ENCODE results near the gene ZKSCAN5. TPM values are rescaled to one million over a fixed set of nuclear protein-coding genes. Genes with fewer than 3 reads are reported as not detected.
"Not testable (repeated sequence)": the region's sequence is repeated elsewhere in the genome, so short reads cannot be mapped to it uniquely, and the experiment has no call there.

ZKSCAN5 gene
- total and polyA plus RNA-seq, 2 donors (not counting 1 experiment from before 2014, with no cell fraction given), result 3.1 to 10.9 TPM

DNA sequence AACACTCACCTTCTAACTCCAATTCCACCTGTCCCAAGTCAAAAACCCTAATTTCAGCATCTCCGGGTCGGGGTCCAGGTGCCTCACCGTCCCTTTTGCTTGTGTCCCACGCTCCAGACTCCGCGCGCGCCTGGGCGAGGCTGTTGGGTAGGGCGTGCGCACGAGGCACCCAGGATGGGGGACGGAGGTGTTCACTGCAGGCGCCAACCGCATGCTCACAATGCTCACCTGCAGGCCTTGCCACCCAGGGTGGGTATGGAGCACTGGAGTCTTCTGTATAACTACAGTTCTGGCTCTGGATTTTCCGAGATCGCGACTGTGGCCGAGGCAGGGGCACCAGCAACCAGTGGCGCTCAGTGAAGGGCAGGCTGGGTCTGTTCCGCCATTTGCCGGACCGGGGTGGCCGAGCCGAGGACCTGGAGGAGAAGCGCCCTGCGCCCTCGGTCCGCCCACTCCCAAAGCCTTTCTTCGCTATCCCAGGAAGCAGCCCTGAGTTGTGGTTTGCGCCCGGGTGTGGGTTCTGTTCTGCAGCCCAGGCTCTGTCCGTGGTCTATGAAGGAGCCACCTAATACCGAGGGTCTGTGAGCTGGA lies 38.7 kb downstream of the ZKSCAN5 start:
- H3K27ac ChIP-seq (ENCODE audit: low read length in 2 of 2), result no peak overlapping the region
- H3K4me3 ChIP-seq (ENCODE audit: control extremely low read depth in 1 of 5, extremely low read depth in 1 of 5, insufficient read depth in 1 of 5, low read depth in 2 of 5, low read length in 4 of 5), result no peak overlapping the region
- no peak overlapping the region for H3K4me3 Mint-ChIP-seq
- peaks cover 0 to 40% (median 13%) of the 10 kb centered on the region in 3 donors for H3K9me3 ChIP-seq (ENCODE audit: control extremely low read depth in 1 of 3, control insufficient read depth in 2 of 3, insufficient read depth in 1 of 3, low read length in 2 of 3)
- no peaks in the 10 kb centered on the region for H3K79me2 ChIP-seq (ENCODE audit: control insufficient read depth, insufficient read depth, low read length)
- DNase-seq (no peak), ATAC-seq (ENCODE audit: low read depth) (no peak)
- peaks cover 0 to 3% of the 10 kb centered on the region in 2 experiments for H3K36me3 ChIP-seq (replicated peaks in 1 of 2; ENCODE audit: control extremely low read depth in 1 of 2, control insufficient read depth in 1 of 2, extremely low read depth in 1 of 2, insufficient read depth in 2 of 2, low read length in 1 of 2)
- CTCF ChIA-PET, result no interaction called here
- H3K9me3 Mint-ChIP-seq (ENCODE audit: insufficient read depth), result no peaks in the 10 kb centered on the region
- no peaks in the 10 kb centered on the region for H3K27me3 Mint-ChIP-seq
- WGBS (ENCODE audit: insufficient coverage), result 98% methylated on average over 34 of the region's 34 CpGs
- TF ChIP-seq EZH2 (IDR thresholded peaks at IDR 0.05; ENCODE audit: borderline replicate concordance, insufficient read depth, low read depth, low read length, poor library complexity, severe bottlenecking), result no peak
- TF ChIP-seq, protein P1, sequence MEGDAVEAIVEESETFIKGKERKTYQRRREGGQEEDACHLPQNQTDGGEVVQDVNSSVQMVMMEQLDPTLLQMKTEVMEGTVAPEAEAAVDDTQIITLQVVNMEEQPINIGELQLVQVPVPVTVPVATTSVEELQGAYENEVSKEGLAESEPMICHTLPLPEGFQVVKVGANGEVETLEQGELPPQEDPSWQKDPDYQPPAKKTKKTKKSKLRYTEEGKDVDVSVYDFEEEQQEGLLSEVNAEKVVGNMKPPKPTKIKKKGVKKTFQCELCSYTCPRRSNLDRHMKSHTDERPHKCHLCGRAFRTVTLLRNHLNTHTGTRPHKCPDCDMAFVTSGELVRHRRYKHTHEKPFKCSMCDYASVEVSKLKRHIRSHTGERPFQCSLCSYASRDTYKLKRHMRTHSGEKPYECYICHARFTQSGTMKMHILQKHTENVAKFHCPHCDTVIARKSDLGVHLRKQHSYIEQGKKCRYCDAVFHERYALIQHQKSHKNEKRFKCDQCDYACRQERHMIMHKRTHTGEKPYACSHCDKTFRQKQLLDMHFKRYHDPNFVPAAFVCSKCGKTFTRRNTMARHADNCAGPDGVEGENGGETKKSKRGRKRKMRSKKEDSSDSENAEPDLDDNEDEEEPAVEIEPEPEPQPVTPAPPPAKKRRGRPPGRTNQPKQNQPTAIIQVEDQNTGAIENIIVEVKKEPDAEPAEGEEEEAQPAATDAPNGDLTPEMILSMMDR (IDR thresholded peaks at IDR 0.05), result no peak
- no peak overlapping the region for H2AFZ ChIP-seq (ENCODE audit: insufficient read depth, low read depth, low read length, poor library complexity, severe bottlenecking)
- H4K20me1 ChIP-seq (ENCODE audit: control insufficient read depth, insufficient read depth, low read length, poor library complexity, severe bottlenecking), result no peaks in the 10 kb centered on the region
- H3K27ac Mint-ChIP-seq, result no peak overlapping the region
- intact Hi-C loops (cut with micrococcal nuclease), result no loop called here
- POLR2A ChIA-PET, result no interaction called here
- H3K27me3 ChIP-seq (replicated peaks in 1 of 4; ENCODE audit: control extremely low read depth in 1 of 4, control insufficient read depth in 3 of 4, insufficient read depth in 4 of 4, low read length in 3 of 4), result no peaks in the 10 kb centered on the region
- H3K4me1 Mint-ChIP-seq, result no peaks in the 10 kb centered on the region
- no peak overlapping the region for H3K4me2 ChIP-seq (replicated peaks; ENCODE audit: low read depth, low read length, poor library complexity, severe bottlenecking)
- H3K4me1 ChIP-seq (ENCODE audit: control insufficient read depth in 2 of 2, insufficient read depth in 2 of 2, low read length in 2 of 2), result no peaks in the 10 kb centered on the region
- no peak overlapping the region for H3K9ac ChIP-seq (ENCODE audit: low read length)

DNA sequence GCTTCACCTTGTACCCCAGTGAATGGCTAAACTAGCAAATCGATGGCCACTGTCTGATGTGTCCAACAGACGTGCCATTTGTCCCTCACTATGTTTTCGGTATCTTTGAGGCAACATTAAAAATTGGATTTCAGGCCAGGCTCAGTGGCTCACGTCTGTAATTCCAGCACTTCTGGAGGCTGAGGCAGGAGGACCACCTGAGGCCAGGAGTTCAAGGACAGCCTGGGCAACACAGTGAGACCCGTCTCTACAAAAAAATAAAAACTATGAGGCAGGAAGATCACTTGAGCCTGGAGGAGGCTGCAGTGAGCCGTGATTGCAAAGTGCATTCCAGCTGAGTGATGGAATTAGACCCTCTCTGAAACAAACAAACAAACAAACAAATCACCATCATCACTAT lies 39.5 kb downstream of the ZKSCAN5 start:
- Histone ChIP-seq H3K4me1 (ENCODE audit: control insufficient read depth in 2 of 2, insufficient read depth in 2 of 2, low read length in 2 of 2) (no peaks in the 10 kb centered on the region), H3K27me3 (replicated peaks in 1 of 4; ENCODE audit: control extremely low read depth in 1 of 4, control insufficient read depth in 3 of 4, insufficient read depth in 4 of 4, low read length in 3 of 4) (no peaks in the 10 kb centered on the region), H2AFZ (ENCODE audit: insufficient read depth, low read depth, low read length, poor library complexity, severe bottlenecking) (no peak overlapping the region), H3K4me2 (replicated peaks; ENCODE audit: low read depth, low read length, poor library complexity, severe bottlenecking) (no peak overlapping the region), H3K4me3 (ENCODE audit: control extremely low read depth in 1 of 5, extremely low read depth in 1 of 5, insufficient read depth in 1 of 5, low read depth in 2 of 5, low read length in 4 of 5) (no peak overlapping the region), H3K27ac (ENCODE audit: low read length in 2 of 2) (no peak overlapping the region), H4K20me1 (ENCODE audit: control insufficient read depth, insufficient read depth, low read length, poor library complexity, severe bottlenecking) (no peaks in the 10 kb centered on the region), H3K9me3 (ENCODE audit: control extremely low read depth in 1 of 3, control insufficient read depth in 2 of 3, insufficient read depth in 1 of 3, low read length in 2 of 3) (peaks cover 0 to 40% (median 13%) of the 10 kb centered on the region in 3 donors), H3K9ac (ENCODE audit: low read length) (no peak overlapping the region), H3K79me2 (ENCODE audit: control insufficient read depth, insufficient read depth, low read length) (peaks cover 2% of the 10 kb centered on the region), H3K36me3 (replicated peaks in 1 of 2; ENCODE audit: control extremely low read depth in 1 of 2, control insufficient read depth in 1 of 2, extremely low read depth in 1 of 2, insufficient read depth in 2 of 2, low read length in 1 of 2) (peaks cover 2 to 6% of the 10 kb centered on the region in 2 experiments)
- ChIA-PET POLR2A (no interaction called here), CTCF (no interaction called here)
- intact Hi-C loops (cut with micrococcal nuclease), result no loop called here
- no peak for ATAC-seq (ENCODE audit: low read depth)
- TF ChIP-seq, protein P1 (IDR thresholded peaks at IDR 0.05), result no peak
- TF ChIP-seq EZH2 (IDR thresholded peaks at IDR 0.05; ENCODE audit: borderline replicate concordance, insufficient read depth, low read depth, low read length, poor library complexity, severe bottlenecking), result no peak
- Mint-ChIP-seq H3K9me3 (ENCODE audit: insufficient read depth) (no peaks in the 10 kb centered on the region), H3K4me3 (no peak overlapping the region), H3K27me3 (no peaks in the 10 kb centered on the region), H3K4me1 (no peaks in the 10 kb centered on the region), H3K27ac (no peak overlapping the region)
- DNase-seq, result no peak
- 100% methylated on average over 4 of the region's 6 CpGs for WGBS (ENCODE audit: insufficient coverage)

- H3K9me3 Mint-ChIP-seq (ENCODE audit: insufficient read depth); H3K4me2 ChIP-seq (replicated peaks; ENCODE audit: low read depth, low read length, poor library complexity, severe bottlenecking); H3K27ac Mint-ChIP-seq; H3K27ac ChIP-seq (ENCODE audit: low read length in 2 of 2); H3K79me2 ChIP-seq (ENCODE audit: control insufficient read depth, insufficient read depth, low read length); intact Hi-C loops (cut with micrococcal nuclease); ATAC-seq (ENCODE audit: low read depth); H3K9ac ChIP-seq (ENCODE audit: low read length); H3K27me3 Mint-ChIP-seq; H4K20me1 ChIP-seq (ENCODE audit: control insufficient read depth, insufficient read depth, low read length, poor library complexity, severe bottlenecking); H2AFZ ChIP-seq (ENCODE audit: insufficient read depth, low read depth, low read length, poor library complexity, severe bottlenecking); H3K4me1 ChIP-seq (ENCODE audit: control insufficient read depth in 2 of 2, insufficient read depth in 2 of 2, low read length in 2 of 2); H3K4me3 Mint-ChIP-seq; CTCF ChIA-PET; H3K36me3 ChIP-seq (replicated peaks in 1 of 2; ENCODE audit: control extremely low read depth in 1 of 2, control insufficient read depth in 1 of 2, extremely low read depth in 1 of 2, insufficient read depth in 2 of 2, low read length in 1 of 2); H3K27me3 ChIP-seq (replicated peaks in 1 of 4; ENCODE audit: control extremely low read depth in 1 of 4, control insufficient read depth in 3 of 4, insufficient read depth in 4 of 4, low read length in 3 of 4); H3K4me3 ChIP-seq (ENCODE audit: control extremely low read depth in 1 of 5, extremely low read depth in 1 of 5, insufficient read depth in 1 of 5, low read depth in 2 of 5, low read length in 4 of 5); DNase-seq; H3K4me1 Mint-ChIP-seq: not testable (repeated sequence)
- WGBS (ENCODE audit: insufficient coverage), result no CpG with 5 or more reads among the region's 5 CpGs
- peaks cover 0 to 28% (median 10%) of the 10 kb centered on the region in 3 donors for H3K9me3 ChIP-seq (ENCODE audit: control extremely low read depth in 1 of 3, control insufficient read depth in 2 of 3, insufficient read depth in 1 of 3, low read length in 2 of 3)
- POLR2A ChIA-PET, result interaction anchor here (0.6 kb wide), 1 partner anchor 76 kb away, joined by 7 read pairs; no protein-coding TSS in a partner anchor
Measured at GRCh38 chr7:99545308-99545707, 40.8 kb downstream of the ZKSCAN5 start.

Data from B cell (primary cell).